Transverse colon (tissue), 4 donors: ENCODE results near the gene POLRMT.
"Not testable (repeated sequence)": the region's sequence is repeated elsewhere in the genome, so short reads cannot be mapped to it uniquely, and the experiment has no call there.

ENCODE experiments used
- POLR2AphosphoS5 ChIP-seq, 3 donors: sonication (generic); formaldehyde crosslinking; IDR thresholded peaks; one replicate each; pipeline ENCODE4 v1.6.1; 2016; ENCODE audit warnings: antibody characterized with exemption in 3 of 3
- TF ChIP-seq, protein P1 (sequence below), 5 experiments: fragments of 200-600 bp in 3 of 5; fragments of 450-650 bp in 2 of 5; sonication (generic) in 3 of 5; IDR thresholded peaks; 1 replicate in 2 of 5; 2 replicates in 3 of 5; pipeline ENCODE4 v1.5.1; 2016 to 2017; ENCODE audit warnings: antibody characterized with exemption in 5 of 5, inconsistent platforms in 3 of 5, mild to moderate bottlenecking in 2 of 5, moderate library complexity in 1 of 5

GRCh38 chr19:585146-585545 is 48.2 kb downstream of the POLRMT start:
- TF ChIP-seq, protein P1, sequence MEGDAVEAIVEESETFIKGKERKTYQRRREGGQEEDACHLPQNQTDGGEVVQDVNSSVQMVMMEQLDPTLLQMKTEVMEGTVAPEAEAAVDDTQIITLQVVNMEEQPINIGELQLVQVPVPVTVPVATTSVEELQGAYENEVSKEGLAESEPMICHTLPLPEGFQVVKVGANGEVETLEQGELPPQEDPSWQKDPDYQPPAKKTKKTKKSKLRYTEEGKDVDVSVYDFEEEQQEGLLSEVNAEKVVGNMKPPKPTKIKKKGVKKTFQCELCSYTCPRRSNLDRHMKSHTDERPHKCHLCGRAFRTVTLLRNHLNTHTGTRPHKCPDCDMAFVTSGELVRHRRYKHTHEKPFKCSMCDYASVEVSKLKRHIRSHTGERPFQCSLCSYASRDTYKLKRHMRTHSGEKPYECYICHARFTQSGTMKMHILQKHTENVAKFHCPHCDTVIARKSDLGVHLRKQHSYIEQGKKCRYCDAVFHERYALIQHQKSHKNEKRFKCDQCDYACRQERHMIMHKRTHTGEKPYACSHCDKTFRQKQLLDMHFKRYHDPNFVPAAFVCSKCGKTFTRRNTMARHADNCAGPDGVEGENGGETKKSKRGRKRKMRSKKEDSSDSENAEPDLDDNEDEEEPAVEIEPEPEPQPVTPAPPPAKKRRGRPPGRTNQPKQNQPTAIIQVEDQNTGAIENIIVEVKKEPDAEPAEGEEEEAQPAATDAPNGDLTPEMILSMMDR (IDR thresholded peaks at IDR 0.05): not testable (repeated sequence)
- not testable (repeated sequence) for TF ChIP-seq POLR2AphosphoS5 (IDR thresholded peaks at IDR 0.05)
